A549 (cell line): ENCODE data around the gene UBE2A.

Experiments
- ELK1 ChIP-seq: fragments of 150-350 bp; IDR thresholded peaks from 2 replicates; pipeline ENCODE4 v1.6.1; 2014; ENCODE audit warnings: low read depth, mild to moderate bottlenecking, low read length
- HDAC2 ChIP-seq: fragments of 200-600 bp; sonication (generic); IDR thresholded peaks from 2 replicates; pipeline ENCODE4 v1.6.1; 2016
- MAZ ChIP-seq: fragments of 150-350 bp; IDR thresholded peaks from 2 replicates; pipeline ENCODE4 v1.6.1; 2014; ENCODE audit warnings: antibody characterized with exemption, low read depth, low read length, borderline replicate concordance
- NFE2L2 ChIP-seq: fragments of 150-350 bp; conservative IDR thresholded peaks from 2 replicates; pipeline ENCODE4 v1.6.1; 2014; ENCODE audit warnings: low read length
- POLR2A ChIP-seq: IDR thresholded peaks from 2 replicates; pipeline ENCODE4 v1.6.1; 2012; ENCODE audit warnings: mild to moderate bottlenecking, low read length
- POLR2AphosphoS2 ChIP-seq: conservative IDR thresholded peaks from 2 replicates; pipeline ENCODE4 v1.6.1; 2012; ENCODE audit warnings: low read length, improper control_type of control experiment, inconsistent platforms
- RAD21 ChIP-seq, 2 experiments: fragments of >200 bp in 1 of 2; sonication (Bioruptor Twin) in 1 of 2; formaldehyde crosslinking in 1 of 2; IDR thresholded peaks in 1 of 2; conservative IDR thresholded peaks in 1 of 2; 2 replicates in 1 of 2; 3 replicates in 1 of 2; pipeline ENCODE4 v1.6.1; 2012 to 2018; ENCODE audit warnings: inconsistent platforms in 1 of 2
- RCOR1 ChIP-seq: fragments of 150-350 bp; IDR thresholded peaks from 2 replicates; pipeline ENCODE4 v1.6.1; 2014; ENCODE audit warnings: antibody characterized with exemption, low read length, low read depth
- RNF2 ChIP-seq: fragments of 200-600 bp; sonication (generic); IDR thresholded peaks from 2 replicates; pipeline ENCODE4 v1.6.1; 2016; ENCODE audit warnings: low read depth, mild to moderate bottlenecking, antibody characterized with exemption, moderate library complexity, borderline replicate concordance
- TF ChIP-seq, protein P1 (sequence below): fragments of 200-600 bp; sonication (generic); IDR thresholded peaks from 2 replicates; pipeline ENCODE4 v1.6.1; 2016; ENCODE audit warnings: antibody characterized with exemption, mild to moderate bottlenecking, moderate library complexity
- TF ChIP-seq, protein P2 (sequence below): IDR thresholded peaks from 2 replicates; pipeline ENCODE4 v1.6.1; 2012
- TF ChIP-seq, protein P3 (sequence below): fragments of >200 bp; sonication (Bioruptor Twin); formaldehyde crosslinking; IDR thresholded peaks from 3 replicates; pipeline ENCODE4 v1.5.1; 2016

DNA sequence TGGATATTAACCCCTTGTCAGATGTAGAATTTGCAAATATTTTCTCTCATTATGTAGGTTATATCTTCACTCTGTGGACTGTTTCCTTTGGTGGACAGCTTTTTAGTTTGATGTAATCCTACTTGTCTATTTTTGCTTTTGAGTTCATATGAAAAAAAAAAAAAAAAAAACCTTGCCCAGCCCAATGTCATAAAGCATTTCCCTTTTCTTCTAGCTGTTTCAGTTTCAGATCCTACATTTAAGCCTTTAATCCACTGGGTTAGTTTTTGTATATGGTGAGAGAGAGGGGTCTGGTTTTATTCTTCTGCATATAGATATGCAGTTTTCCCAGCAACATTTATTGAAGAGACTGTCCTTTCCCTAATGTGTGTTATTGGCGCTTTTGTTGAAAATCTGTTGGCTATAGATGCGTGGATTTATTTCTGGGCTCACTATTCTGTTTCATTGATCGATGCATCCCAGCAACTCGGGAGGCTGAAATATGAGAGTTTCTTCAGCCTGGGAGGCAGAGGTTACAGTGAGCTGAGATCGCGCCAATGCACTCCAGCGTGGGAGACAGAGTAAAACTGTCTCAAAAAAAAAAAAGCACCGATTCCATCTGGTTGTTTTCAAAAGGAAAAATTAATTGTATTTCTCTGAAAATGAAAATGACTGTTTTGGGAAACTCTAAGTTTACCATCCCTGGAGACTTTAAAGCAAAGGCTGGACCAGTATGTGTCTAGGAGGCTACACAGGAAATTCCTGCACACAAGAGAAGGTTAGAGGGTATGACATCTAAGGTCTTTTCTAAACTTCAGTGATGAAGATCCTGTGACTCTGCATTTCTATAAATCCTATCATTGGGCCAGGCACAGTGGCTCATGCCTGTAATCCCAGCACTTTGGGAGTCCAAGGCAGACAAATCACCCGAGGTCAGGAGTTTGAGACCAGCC lies 44.8 kb upstream of the UBE2A start:
- TF ChIP-seq RAD21 (conservative IDR thresholded peaks at IDR 0.05 in 1 of 2, IDR thresholded peaks at IDR 0.05 in 1 of 2) (no peak), HDAC2 (no peak), NFE2L2 (no peak), POLR2A (no peak), MAZ (no peak), RNF2 (no peak), POLR2AphosphoS2 (no peak), RCOR1 (no peak), ELK1 (no peak)
- TF ChIP-seq, protein P1, sequence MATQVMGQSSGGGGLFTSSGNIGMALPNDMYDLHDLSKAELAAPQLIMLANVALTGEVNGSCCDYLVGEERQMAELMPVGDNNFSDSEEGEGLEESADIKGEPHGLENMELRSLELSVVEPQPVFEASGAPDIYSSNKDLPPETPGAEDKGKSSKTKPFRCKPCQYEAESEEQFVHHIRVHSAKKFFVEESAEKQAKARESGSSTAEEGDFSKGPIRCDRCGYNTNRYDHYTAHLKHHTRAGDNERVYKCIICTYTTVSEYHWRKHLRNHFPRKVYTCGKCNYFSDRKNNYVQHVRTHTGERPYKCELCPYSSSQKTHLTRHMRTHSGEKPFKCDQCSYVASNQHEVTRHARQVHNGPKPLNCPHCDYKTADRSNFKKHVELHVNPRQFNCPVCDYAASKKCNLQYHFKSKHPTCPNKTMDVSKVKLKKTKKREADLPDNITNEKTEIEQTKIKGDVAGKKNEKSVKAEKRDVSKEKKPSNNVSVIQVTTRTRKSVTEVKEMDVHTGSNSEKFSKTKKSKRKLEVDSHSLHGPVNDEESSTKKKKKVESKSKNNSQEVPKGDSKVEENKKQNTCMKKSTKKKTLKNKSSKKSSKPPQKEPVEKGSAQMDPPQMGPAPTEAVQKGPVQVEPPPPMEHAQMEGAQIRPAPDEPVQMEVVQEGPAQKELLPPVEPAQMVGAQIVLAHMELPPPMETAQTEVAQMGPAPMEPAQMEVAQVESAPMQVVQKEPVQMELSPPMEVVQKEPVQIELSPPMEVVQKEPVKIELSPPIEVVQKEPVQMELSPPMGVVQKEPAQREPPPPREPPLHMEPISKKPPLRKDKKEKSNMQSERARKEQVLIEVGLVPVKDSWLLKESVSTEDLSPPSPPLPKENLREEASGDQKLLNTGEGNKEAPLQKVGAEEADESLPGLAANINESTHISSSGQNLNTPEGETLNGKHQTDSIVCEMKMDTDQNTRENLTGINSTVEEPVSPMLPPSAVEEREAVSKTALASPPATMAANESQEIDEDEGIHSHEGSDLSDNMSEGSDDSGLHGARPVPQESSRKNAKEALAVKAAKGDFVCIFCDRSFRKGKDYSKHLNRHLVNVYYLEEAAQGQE: no peak
- TF ChIP-seq, protein P2, sequence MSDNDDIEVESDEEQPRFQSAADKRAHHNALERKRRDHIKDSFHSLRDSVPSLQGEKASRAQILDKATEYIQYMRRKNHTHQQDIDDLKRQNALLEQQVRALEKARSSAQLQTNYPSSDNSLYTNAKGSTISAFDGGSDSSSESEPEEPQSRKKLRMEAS: no peak
- TF ChIP-seq, protein P3, sequence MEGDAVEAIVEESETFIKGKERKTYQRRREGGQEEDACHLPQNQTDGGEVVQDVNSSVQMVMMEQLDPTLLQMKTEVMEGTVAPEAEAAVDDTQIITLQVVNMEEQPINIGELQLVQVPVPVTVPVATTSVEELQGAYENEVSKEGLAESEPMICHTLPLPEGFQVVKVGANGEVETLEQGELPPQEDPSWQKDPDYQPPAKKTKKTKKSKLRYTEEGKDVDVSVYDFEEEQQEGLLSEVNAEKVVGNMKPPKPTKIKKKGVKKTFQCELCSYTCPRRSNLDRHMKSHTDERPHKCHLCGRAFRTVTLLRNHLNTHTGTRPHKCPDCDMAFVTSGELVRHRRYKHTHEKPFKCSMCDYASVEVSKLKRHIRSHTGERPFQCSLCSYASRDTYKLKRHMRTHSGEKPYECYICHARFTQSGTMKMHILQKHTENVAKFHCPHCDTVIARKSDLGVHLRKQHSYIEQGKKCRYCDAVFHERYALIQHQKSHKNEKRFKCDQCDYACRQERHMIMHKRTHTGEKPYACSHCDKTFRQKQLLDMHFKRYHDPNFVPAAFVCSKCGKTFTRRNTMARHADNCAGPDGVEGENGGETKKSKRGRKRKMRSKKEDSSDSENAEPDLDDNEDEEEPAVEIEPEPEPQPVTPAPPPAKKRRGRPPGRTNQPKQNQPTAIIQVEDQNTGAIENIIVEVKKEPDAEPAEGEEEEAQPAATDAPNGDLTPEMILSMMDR: no peak
